GM19099 (cell line): ENCODE results near the gene ACTRT2.

Source experiments
- POLR2A ChIP-seq: IDR thresholded peaks from 3 replicates; pipeline ENCODE4 v1.6.1; 2011; ENCODE audit warnings: low read depth; ENCODE audit not compliant: insufficient read length; ENCODE audit errors: extremely low read depth

The ACTRT2 gene

DNA sequence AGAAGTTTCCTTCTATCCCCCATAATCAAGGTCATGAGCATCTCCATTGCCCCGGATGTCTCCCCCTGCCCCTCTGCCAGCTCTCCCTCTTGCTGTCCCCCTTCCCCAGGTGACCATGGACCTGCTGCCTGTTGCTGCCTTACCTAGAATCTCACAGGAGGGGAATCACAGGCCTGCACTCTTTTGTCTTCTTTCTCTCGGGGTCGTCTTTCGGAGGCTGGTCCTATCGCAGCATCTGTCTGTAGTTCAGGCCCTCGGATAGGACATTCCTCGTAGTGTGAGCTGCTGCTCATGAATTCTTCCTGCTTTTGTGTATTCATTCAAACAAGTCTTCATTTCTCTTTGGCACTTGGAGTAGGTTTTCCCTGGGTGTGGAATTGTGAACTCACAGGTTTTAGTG lies 39.9 kb upstream of the ACTRT2 start:
- no peak for TF ChIP-seq POLR2A

DNA sequence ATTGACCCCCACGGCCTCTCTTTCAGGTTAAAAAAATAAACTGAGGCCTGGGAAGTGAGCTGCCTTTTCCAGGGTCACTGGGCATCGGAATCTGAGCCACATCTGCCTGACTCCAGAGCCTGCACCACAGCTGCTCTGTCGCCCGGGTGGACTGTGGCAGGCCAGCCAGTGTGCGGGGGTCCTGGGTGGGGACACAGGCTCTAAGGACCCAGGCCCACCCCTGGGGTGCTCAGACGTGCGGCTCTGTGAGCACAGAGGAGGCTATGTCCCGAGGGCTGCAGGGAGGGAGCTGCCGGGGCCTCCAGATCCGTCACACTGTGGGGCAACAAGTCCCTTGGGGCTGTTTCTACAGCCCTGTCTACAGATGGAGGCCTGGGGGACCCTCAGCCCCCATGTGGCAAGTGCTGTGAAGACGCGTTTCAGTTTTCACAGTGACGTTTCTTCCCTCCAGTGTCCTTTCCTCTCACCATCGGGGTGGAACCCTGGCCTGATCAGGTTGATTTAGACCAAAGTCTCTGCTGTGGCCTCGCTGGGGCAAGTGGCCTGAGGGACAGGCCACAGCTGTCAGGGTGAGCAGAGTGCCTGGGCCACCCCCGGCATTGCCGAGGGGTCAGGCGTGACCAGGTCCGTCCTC lies 39.2 kb upstream of the ACTRT2 start:
- TF ChIP-seq POLR2A = no peak

GRCh38 chr1:2982615-2983318 lies 38.5 kb upstream of the ACTRT2 start:
- no peak for TF ChIP-seq POLR2A

DNA sequence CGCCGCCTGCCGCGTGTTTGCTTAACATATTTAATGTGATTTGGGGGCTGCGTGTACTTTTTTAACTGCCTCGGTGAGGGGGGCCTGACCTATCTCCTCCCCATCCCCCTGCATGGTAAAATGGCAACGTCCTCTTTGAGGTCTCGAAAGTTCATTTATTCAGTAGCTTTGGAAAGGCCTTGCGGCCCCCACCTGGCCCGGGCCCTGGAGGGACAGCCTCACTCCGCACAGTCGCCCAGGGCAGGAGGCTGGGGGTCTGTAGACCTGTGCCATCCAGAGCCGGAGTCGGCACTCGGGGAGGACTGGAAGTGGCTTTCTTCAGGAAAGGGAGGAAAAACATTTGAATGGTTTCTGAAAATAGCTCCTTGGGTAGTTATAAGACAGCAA lies 38.0 kb upstream of the ACTRT2 start:
- TF ChIP-seq POLR2A = no peak

DNA sequence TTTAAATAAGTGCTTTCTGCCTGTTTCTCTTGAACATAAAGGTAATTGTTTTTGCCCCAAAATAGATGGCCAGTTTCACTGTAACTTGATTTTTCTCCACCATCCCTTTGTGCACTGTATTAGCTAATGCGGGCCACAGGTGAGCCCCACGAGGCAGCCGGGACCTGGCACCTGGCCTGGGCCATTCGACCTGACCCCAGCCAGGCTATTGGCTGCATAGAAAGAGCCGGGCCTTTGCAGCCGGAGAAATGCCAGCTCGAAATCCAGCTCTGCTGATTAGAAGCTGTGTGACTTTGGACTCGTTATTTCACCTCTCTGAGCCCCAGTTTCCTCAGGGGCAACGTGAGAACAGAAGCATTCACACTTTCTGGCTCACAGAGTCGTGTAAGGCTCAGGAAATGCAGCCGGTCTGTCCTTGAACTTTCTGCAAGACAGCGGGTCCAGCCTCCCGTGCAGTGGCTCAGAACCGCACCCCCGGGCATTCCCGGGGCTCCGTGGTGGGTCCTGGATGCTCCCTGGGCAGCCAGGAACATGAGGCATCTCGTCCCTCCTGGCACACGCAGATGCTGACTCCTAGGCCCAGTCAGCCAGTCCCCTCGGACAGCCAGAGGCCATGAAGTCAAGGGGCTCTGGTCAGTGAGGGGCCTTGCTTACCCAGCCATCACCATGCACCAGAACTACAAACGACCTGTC lies 37.4 kb upstream of the ACTRT2 start:
- TF ChIP-seq POLR2A = no peak

DNA sequence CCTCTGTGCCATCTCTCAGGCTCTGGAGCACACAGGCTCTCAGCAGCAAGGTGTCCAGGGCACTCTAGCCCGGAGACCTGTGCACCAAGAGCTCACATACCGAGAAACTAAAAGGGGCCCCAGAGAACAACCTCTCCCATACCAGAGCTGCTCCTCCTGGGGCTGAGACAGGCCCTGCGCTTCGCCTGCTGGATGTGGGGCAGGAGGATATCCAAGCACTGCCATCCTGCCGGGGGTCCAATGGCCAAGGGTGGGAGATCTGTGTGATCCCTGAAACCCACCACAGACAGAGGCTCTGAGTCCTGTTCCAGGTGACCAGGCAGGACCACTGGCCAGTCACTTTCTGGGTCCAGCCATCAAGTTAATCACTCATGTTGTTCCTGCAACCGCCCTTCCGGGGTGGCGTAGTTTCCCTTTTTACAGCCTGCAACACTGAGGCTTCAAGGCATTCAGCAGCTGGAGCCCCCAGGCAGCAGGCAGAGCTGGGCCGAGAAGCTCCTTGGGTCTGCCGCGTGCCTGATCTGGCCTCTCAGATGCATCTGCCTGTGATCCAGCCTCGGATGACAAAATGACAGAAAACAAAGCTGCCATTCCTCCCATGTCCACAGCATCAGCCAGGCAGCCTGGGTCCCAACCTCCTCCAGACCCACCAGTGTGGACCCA lies 36.7 kb upstream of the ACTRT2 start:
- no peak for TF ChIP-seq POLR2A

- no peak for TF ChIP-seq POLR2A
Measured at GRCh38 chr1:2985067-2985561, 36.2 kb upstream of the ACTRT2 start.

GRCh38 chr1:2985694-2986548 lies 35.3 kb upstream of the ACTRT2 start:
- no peak for TF ChIP-seq POLR2A

DNA sequence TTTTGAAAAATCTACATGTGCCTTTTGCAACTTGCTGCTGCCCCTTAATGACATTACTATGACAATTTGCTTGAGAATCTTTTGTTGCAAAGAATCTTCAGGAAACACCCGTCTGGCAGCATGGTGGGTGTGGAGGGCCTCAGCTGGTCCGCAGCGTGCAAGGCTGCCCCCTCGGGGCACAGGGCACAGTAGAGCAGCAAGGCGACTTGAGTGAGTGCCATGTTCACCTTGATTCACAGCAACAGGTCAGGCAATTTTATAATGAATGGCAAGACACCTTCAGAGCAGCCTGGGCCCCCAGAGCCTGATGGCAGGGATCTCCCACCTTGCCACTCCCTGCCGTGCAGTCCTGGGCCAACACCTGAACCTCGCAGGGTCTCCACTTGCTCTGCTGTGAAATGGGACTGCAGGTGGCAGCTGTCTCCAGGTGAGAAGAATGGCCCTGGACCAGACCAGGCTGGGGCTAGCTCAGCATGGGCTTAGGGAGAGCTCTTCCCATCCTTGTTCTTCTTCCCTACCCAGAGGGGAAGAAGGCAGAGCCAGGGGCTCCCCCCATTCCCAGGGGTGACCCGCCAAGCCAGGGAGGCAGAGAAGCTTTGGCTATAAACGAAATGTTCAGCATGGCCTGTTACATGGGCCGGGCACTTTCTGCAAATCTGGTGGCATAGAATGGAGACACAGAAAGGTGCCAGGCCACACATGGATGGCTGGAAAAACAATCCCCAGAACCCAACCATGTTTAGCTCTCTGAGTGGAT lies 34.5 kb upstream of the ACTRT2 start:
- TF ChIP-seq POLR2A = no peak

DNA sequence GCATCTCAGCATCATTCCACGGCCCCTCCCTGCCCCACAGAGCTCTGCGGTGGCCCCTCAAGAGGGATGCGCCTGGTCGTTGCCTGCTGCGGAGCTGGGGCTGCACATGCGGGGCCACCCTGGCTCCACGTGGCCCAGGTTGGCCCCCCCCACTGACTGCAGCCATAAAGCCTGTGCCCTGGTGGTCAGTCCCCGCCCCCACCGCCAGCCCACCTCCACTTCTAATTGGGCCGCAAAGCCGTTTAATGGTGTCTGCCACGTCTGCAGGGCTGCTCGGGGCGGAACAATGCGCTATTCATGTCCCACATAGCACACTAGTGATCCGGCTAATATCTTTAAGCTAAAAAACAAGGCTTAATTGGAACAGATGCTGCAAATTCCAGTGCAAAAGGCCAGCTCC lies 33.5 kb upstream of the ACTRT2 start:
- TF ChIP-seq POLR2A = no peak

GRCh38 chr1:2988256-2988655 lies 33.0 kb upstream of the ACTRT2 start:
- TF ChIP-seq POLR2A = no peak

DNA sequence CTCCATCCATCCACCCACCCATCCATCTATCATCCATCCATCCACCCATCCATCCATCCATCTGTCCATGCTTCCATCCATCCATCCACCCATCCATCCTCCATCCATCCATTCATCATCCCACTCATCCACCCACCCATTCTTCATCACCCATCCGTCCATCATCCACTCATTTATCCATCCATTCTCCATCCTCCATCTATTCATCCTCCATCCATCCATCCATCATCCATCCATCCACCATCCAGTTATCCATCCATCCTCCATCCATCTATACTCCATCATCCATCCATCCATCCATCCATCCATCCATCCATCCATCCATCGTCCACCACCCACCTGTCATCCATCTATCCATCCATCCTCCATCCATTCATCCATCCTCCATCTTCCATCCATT lies 32.1 kb upstream of the ACTRT2 start:
- no peak for TF ChIP-seq POLR2A

DNA sequence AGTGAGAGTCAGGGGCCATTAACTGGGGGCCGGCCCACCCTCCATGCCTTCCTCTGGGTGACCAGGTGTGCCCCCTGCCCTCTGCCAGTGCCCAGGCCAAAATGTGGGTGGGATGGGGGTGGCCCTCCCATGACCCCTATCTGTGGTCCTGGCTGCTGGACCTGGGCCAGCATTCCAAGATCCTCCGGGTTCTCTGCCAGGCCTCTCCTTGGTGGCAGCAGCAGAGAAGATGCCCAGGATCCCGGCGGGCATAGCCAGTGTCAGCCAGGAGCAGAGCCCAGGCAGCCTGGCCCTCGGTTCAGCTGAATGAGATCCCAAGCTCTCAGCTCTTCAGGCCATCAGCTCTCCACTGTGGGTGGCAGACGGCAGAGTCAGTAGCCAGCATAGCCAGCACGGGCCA lies 31.3 kb upstream of the ACTRT2 start:
- no peak for TF ChIP-seq POLR2A

DNA sequence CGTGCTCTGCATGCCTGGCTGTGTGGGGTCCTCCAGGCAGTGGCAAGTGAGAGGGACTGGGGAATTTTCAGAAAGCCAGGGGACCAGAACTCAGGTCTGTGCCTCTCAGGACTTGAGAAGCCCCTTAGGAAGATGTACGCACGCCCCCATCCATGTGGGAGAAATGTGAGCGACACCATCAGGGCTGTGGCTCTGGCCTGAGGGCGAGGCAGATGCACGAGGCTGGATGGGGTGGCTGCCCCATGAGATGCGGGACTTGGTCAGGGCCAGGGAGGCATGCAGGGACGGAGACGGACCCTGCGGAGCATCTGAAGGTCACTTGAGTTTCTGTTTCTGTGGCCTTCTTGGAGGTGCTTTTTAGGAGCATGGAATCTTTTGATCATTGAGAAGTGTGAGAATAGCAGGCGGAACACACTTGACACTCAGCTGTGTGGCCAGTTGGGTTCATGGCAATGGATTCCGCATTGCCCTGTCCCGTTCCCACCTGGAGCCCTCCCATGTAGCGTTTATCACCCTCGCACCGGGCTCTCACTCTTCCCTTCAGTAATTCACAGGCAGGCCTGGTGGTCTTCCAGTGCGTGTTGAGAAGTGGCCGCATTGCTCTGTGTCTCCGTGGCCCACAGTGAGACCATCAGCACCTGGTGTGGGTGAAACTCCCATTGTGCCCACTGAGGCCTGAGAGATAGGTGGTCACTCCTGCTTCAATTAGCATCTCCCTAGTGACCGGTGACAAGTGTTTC lies 30.7 kb upstream of the ACTRT2 start:
- TF ChIP-seq POLR2A = no peak
